ENCODE results near the gene STOML1. TPM values are rescaled to one million over a fixed set of nuclear protein-coding genes. Genes with fewer than 3 reads are reported as not detected.
A peak's percentile ranks its signal among the peaks of the same experiment; 100 is the strongest.
"Not testable (repeated sequence)": the region's sequence is repeated elsewhere in the genome, so short reads cannot be mapped to it uniquely, and the experiment has no call there.

The STOML1 gene
- polyA plus RNA-seq, 1 donor = 10.3 TPM

GRCh38 chr15:73987681-73988444 is 4.2 kb downstream of the STOML1 start:
- no peak for DNase-seq

- no peak for DNase-seq
These were observed 4.8 kb downstream of the STOML1 start for GRCh38 chr15:73987250-73987649.

GRCh38 chr15:73986776-73987056 is 5.4 kb downstream of the STOML1 start:
- DNase-seq = no peak

- DNase-seq = no peak
These were observed 5.9 kb downstream of the STOML1 start for GRCh38 chr15:73986055-73986775.

GRCh38 chr15:73985101-73985873 is 6.8 kb downstream of the STOML1 start:
- no peak for DNase-seq

GRCh38 chr15:73984208-73984979 is 7.7 kb downstream of the STOML1 start:
- no peak for DNase-seq

GRCh38 chr15:73983773-73984172 is 8.3 kb downstream of the STOML1 start:
- no peak for DNase-seq

- no peak for DNase-seq
These were observed 8.8 kb downstream of the STOML1 start for GRCh38 chr15:73983211-73983727.

- DNase-seq = no peak
These were observed 9.7 kb downstream of the STOML1 start for GRCh38 chr15:73982222-73982962.

- DNase-seq = no peak
These were observed 10.3 kb downstream of the STOML1 start for GRCh38 chr15:73981761-73982221.

- DNase-seq = no peak
These were observed 12.5 kb downstream of the STOML1 start for GRCh38 chr15:73979636-73980035.

- DNase-seq = no peak
These were observed 13.2 kb downstream of the STOML1 start for GRCh38 chr15:73978896-73979295.

GRCh38 chr15:73975440-73976125 is 16.5 kb downstream of the STOML1 start:
- DNase-seq = not testable (repeated sequence)

- DNase-seq = not testable (repeated sequence)
These were observed 18.4 kb downstream of the STOML1 start for GRCh38 chr15:73973683-73974200.

GRCh38 chr15:73972984-73973682 is 19.0 kb downstream of the STOML1 start:
- peak; percentile 92 for DNase-seq

- DNase-seq = no peak
These were observed 22.8 kb downstream of the STOML1 start for GRCh38 chr15:73969151-73969759.

GRCh38 chr15:73968461-73968860 is 23.6 kb downstream of the STOML1 start:
- DNase-seq = no peak

GRCh38 chr15:73965758-73966113 is 26.4 kb downstream of the STOML1 start:
- DNase-seq = no peak

GRCh38 chr15:73965094-73965757 is 26.9 kb downstream of the STOML1 start:
- DNase-seq = no peak
